ENCODE results near the gene SVIL.
"Not testable (repeated sequence)": the region's sequence is repeated elsewhere in the genome, so short reads cannot be mapped to it uniquely, and the experiment has no call there.

The SVIL gene

DNA sequence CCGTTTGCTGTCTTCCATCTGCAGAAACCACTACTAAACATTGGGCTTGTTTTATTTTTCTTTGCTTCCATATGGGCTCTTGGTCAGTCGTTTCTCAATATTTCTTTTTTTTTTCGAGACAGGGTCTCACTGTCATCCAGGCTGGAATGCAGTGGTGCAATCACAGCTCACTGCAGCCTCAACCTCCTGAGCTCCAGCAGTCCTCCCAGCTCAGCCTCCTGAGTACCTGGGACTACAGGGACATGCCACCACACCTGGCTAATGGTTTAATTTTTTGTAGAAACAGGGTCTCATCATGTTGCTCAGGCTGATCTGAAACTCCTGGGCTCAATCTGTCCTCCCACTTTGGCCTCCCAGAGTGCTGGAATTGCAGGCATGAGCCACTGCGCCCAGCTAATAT, 182.8 kb downstream of the SVIL start:
- no peak for DNase-seq (ENCODE audit: low read depth)

DNA sequence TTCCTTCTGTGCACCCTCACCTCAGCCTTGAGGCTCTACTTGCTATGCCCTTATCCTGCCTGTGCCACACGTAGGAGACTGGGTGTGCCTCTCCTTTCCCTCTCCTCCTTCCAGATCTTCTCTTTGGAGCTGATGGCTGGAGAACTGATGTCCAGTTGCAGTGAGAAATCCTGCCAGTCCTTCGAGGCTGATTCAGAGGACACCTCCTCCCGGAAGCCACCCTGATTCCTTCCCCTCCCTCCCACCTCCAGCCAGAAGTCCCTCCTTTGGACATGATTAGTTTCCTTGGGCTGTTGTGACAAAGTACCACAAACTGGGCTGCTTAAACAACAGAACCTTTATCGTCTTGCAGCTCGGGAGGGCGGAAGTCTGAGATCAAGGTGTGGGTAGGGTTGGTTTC, 184.4 kb downstream of the SVIL start:
- no peak for DNase-seq (ENCODE audit: low read depth)

DNA sequence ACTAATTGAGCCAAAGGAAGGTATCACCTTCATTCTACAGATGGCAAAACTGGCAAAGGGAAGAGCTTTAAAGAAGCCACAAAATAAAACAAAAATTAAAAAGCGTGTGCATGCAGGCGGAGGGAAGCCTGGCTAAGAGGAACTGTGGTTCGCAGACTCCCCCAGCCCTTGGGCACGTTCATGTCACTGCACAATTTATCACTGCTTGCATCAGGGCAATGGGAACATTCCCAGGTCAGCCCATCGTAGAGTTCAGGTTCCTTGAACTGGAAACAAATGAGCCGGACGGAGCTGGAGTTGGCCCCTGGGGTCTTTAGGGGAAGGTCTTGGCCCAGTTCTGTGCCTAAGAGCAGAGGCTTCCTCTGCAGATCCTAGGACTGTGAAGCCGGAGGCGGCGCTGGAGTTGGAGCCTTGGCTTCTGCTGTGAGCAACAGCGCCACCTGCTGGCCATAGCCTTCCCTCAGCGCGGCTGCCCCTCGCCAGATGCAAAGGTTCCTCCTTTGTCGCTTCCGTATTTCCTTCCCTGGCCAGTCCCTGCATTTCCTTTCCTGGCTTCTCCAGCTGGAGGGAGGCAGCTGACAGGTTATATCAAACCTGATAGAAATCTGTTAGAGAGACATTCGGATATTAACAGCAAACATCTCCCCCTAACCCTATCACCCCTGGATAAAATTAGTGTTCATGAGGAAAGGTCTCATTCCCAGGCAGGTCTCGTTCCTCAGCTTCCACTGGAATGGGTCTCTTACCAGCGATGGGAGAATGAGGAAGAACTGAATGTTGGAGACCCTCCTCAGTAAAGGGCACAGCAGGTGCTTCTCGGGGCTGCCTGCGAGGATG, 185.8 kb downstream of the SVIL start:
- DNase-seq (ENCODE audit: low read depth): peak; percentile 63

DNA sequence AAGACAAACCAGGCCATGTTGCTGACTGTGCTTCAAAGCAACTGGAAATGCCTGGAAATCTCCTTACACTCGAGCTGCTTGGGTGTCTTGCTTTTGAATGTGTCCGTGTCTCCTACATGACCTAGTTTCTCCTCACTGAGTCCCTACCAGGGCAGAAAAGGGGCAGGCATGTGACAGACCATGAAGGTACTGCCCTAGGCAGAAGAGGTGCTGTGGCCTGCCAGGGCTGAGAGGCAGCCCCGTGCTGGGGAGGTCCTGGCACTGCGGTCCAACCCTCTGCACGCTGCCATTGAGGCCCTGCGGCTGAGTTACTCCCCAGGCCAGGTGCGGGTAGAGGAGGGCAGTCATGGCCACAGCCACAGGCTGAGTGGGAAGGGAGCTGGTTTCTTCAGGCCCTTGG, 186.6 kb downstream of the SVIL start:
- no peak for DNase-seq (ENCODE audit: low read depth)

DNA sequence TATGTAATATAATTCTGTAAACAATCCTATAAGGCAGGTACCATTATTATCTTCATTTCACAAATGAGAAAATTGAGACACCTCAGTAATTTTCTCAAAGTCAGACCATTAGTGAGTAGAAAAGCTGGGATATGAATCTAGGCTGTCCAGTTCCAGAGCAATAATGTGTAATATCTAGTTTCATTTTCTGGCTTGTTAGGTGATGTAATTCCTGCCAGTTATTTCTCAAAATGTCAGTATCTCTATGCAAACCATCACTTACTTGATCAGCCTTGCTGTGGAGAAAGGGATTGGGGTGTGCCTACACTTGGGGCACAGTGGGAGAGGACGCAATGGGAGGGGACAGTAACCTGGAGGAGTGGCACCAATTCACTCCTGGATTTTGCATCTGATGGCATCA, 188.4 kb downstream of the SVIL start:
- DNase-seq (ENCODE audit: low read depth): peak; percentile 32

DNA sequence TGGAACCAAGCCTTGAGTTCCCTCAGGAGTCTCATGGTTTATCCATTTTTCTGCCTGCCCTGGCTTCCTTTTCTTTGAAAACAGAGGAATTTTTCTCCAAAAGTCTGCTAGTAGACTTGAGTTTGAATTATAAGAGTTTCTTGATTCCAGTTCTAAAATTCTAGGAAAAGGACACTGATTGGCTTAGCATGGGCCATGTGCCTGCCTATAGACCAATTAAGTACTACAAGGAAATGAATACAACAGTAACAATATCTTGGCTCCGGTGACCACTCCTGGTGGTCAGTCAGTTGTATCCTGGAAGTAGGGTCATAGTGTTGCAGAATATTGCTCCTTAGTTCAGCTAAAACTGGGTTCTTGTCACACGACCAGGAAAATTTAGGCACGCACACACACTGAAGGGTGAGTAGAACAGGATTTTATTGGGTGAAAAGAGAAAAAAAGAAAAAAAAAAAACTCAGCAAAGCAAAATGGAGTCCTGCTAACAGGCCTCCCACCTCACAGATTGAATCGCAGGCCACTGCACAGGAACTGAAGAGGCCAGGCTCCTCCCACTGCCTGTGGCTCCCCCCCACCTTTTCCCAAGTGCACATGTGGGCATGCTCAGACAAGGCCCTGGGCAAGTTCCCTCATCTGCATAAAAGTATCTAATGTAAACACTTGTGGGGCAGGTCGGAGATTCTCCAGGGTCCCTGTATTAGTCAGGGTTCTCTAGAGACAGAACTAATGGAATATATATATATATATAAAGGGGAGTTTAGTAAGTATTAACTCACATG, 190.8 kb downstream of the SVIL start:
- peak; percentile 20 for DNase-seq (ENCODE audit: low read depth)

DNA sequence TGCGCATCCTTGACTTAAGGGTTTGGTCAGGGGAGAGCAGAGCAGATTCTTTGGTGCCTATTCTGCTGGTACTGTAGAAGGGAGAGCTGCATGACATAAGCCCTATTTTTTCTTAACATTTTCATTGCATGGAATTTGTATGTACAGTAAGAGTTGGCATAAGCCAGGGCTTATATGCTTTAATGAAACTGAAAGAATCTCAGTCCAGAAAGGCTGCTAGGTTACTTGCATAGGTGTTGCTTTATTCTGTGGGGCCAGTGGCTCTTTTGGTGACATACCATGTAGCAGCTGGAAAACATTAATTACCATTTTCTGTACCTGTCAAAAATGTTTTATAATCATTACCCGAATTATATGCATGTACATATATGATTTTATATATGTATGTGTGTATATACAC, 193.8 kb downstream of the SVIL start:
- DNase-seq (ENCODE audit: low read depth): no peak

DNA sequence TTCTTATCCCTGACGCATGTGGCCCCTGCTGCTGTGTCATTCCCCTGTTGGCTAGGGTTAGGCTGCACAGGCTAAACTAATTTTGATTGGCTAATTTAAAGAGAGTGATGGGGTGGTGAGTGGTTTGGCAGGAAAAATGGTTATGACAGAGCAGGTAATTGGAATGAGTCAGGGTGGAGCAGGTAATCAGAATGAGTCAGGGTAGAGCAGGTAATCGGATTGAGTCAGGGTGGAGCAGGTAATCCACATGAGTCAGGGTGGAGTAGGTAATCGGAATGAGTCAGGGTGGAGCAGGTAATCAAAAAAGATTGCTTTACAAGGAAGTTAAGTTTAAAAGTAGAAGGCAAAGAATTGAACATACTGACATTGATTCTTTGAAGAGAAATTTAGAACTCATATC, 195.8 kb downstream of the SVIL start:
- DNase-seq (ENCODE audit: low read depth): not testable (repeated sequence)

DNA sequence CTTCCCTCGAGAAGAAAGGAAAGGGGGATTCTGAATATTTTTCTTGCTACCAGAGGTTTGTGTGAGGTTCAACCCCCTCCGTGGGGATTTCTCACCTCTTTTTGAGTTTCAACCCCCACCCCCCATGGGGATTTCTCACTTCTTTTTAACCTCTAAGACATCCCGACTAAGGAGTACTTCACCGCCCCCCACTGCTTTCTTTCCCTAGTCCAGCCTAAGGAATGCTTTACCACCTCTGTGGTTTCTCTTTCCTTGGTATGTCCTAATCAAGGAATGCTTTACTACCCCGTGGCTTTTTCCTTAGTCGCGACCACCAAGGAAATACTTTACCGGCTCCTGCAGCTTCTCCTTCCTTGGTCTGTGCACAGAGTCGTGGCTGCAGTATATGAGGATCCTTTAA, 196.5 kb downstream of the SVIL start:
- DNase-seq (ENCODE audit: low read depth): peak; percentile 16

DNA sequence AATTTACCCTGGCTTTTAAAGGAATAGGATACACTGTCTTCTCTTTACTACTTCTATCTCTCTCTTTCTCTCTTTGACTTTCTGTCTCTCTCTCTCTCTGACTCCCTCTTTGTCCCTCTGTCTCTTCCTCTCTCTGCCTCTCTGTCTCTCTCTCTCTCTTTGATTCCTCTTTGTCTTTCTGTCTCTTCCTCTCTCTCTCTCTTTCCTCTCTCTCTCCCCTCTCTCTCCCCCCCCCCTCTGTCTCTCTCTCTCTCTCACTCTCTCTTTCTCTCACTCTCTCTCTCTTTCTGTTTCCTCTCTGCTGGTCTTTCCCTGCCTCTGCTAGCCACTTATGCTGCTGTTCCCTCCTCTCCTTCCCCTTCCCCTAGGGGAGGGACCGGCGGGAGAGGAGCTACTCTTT, 196.9 kb downstream of the SVIL start:
- DNase-seq (ENCODE audit: low read depth): no peak

DNA sequence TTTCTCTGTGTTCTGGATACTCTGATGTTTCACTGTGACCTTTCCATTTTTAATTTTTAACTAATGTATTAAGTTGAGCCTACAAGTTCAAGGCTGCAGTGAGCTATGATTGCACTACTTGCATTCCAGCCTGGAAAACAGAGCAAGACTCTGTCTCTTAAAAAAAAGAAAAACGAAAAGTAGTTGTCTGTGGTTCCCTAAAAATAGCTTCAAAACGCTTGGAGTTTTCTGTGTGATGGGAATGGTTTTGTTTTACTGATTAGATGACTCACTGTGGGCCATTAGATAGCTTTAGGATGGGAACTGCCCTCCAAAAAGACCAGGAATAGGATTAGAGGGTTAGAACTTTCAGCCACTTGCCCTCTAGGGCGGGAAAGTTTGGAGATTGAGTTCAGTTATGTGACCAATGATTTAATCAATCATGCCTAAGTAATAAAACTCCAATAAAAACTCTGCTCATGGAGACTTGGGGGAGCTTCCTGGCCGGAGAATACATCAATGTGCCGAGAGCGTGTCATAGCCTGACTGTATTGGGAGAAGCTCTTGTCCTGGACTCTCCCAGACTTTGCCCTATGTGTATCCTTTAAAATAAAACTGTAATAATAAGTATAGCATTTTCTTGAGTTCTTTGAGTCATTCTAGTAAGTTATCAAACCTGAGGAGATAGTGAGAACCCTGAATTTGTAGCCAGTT, 198.8 kb downstream of the SVIL start:
- DNase-seq (ENCODE audit: low read depth): peak; percentile 87

DNA sequence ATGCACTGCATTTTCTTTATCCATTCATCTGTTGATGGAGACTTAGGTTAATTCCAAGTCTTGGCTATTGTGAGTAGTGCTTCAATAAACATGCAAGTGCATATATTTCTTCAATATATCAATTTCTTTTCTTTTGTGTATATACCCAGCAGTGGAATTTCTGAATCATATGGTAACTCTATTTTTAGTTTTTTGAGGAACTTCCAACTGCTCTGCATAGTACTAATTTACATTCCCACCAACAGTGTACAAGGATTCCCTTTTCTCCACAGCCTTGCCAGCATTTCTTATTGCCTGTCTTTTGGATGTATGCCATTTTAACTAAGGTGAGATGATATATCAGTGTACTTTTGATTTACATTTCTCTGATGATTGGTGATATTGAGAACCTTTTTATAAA, 200.7 kb downstream of the SVIL start:
- DNase-seq (ENCODE audit: low read depth): peak; percentile 43

DNA sequence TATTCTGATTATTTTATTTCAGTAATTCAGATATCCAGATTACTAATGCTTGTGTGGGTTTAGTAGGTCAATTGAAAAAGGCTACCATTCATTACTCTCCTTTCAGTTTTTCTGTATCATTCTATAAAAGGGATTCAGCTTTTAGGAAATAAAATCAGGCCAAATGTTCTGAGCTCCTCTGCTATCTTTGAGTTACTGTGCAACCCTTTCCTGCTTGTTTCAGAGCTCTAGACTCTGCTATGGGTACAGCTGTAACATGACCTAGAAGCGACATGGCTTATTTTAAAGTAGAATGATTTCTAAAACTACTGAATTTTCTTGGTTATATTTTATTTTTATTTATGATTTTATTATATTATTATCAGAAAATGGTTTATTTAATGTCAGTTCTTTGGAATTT, 203.1 kb downstream of the SVIL start:
- DNase-seq (ENCODE audit: low read depth): no peak

DNA sequence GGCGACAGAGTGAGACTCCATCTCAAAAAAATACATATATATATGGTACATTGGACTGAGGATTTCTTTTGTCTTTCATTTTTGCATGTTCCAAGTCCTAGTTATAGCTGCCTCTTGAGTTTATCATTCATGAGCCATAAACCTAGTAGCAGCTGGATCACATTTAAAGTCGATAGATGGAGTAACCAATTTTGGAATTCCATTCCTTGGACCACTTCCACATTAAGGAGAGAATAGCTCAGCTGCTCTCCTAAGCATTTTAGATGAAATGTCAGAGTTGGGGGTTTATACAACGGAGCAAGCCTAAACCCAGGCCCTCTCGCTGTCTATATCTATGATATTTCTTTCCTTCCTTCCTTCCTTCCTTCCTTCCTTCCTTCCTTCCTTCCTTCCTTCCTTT, 204.7 kb downstream of the SVIL start:
- peak; percentile 22 for DNase-seq (ENCODE audit: low read depth)

DNA sequence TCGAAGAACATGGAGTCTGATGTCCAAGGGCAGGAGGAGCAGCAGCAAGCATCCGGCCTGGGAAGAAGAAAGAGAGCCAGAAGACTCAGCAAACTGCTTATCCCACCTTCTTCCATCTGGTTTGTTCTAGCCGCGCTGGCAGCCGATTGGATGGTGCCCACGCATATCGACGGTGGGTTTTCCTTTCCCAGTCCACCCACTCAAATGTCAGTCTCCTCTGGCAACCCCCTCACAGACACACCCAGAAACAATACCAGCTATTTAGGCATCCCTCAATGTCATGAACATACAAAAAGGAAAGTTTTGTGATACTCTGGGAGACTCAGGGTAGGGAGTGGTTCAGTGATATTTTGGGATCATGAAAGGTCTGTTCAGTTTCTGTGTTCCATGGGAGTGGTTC, 206.3 kb downstream of the SVIL start:
- DNase-seq (ENCODE audit: low read depth): no peak

DNA sequence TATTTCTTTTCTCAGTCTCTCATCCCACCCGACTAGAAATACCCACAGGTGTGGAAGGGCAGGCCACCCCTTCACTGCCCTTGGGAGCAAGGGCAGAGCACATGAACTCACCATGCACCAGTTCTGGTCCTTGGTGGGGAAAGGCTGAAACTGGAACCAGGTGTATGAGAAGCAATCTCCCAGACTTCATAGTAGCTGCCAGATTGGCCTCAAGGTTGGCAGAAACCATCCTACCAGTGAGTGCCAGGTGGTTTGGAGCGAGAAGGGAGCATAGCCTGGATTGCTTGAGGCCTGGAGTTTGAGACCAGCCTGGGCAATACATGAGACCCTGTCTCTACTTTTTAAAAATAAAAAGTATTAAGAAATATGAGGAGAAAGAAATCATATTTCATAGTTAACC, 207.1 kb downstream of the SVIL start:
- DNase-seq (ENCODE audit: low read depth): no peak

DNA sequence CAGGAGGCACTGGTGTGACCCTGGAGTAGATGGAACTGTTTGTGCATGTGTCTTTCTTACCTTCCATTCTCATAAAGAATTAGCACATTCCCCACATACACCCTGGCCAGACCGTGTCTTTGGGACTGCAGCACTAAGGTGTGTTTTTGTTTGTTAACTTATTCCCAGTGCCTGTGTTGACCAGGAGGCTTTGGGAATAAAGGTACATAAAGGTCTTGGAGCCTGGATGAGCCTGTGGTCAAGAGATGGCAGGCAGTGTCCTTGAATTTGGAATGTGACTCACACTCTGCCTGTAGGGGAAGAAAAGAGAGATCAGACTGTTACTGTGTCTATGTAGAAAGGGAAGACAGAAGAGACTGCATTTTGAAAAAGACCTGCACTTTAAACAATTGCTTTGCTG, 208.4 kb downstream of the SVIL start:
- DNase-seq (ENCODE audit: low read depth): peak; percentile 21

DNA sequence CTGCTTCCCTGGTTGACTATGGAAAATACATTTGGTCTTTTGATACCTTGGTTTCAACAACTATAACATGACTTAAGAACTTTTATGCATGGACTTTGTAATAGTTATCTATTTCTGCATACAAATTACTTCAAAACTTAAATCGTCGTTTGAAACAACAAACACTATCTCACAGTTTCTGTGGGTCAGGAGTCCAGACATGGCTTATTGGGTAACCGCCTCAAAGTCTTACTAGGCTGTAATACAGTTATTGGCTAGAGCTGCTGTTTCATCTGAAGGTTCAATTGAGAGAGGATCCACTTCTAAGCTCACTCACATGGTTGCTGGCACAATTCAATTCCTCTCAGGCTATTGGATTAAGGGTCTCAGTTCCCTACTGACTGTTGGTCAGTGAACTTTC, 210.8 kb downstream of the SVIL start:
- DNase-seq (ENCODE audit: low read depth): no peak

DNA sequence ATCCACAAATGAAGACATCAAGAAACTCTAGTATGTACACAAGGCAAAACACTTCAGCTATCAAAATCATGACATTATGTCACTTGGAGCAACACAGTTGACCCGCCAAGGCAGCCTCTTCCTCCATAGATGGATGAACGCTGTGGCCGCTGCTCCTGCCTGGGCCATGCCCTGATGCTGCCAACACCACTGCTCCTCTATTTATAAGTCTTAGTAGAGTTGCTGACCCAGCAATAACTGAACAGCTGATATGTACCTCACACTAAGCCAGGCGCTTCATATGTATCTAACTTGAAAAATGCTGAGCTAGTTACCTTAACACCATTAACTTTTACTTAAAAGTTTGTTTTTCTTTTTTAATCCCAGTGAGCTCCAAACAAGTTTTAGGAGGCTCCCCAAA, 214.0 kb downstream of the SVIL start:
- no peak for DNase-seq (ENCODE audit: low read depth)

DNA sequence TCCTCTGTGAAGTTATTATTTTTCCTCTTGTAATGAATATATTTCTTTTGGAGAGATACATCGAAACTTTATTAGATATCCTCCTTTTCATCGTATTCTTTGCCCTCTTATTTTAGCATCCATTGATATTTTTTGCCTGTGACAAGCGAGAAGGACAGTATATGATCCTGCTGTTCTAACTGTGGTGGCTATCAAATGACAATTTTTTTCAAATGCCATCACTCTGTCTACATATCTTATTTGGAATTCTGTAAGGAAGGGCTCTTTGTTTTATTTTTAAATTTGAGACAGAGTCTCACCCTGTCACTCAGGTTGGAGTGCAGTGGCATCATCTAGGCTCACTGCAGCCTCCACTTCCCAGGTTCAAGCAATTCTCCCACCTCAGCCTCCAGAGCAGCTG, 217.4 kb downstream of the SVIL start:
- DNase-seq (ENCODE audit: low read depth): no peak

DNA sequence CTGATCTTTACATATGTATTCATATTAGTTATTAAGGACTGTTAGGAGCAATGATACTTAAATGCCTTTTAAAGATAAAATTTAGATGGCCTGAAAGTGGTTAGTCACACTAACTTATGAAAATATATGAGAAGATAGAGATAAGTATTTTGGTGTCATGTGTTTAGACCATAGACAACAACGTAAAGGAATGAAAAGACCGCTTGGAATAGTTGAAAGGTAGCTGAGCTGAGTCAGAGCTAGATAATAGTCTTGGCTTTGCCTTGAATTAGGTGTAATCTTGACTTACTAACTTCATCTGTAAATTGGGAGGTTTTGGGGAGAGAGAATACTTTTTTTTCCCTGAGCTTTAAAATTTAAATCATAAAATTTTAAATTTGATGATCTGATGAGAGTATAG, 218.9 kb downstream of the SVIL start:
- no peak for DNase-seq (ENCODE audit: low read depth)

DNA sequence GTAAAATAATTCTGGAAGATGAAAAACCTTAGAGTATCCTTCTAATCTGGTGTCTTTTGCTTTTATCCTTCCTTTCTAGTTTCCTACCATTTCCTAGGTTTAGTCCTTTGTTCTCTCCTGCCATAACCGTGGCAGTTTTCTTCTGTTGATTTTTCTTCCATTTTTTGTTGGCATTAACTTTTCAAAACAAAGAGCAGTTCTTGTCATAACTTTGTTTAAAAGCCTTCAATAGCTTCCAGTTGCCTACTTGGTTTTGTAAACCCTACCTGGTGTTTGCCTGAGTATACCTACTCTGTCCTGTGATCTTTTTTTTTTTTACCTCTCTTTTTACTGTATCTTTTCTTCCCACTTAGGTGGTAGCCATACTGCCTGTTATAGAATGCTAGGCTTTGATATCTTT, 220.3 kb downstream of the SVIL start:
- no peak for DNase-seq (ENCODE audit: low read depth)

DNA sequence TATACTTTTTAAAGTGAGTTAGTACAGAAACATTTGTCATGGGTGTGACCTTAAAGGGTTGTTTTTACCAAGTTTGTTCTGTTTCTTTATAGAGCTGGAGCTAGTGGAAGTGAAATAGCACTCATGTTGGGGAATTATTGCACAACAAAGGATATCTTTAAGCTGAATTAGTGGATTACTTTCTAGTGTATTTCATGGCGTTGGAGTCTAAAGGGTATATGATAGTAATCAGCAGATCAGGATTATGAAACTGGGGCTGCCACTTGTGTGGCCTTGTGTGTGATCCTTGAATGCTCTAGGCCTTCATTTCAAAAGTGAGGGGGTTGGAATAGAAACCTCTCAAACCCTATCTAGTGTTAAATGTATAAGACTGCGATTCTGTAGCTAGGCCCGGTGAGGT, 222.3 kb downstream of the SVIL start:
- DNase-seq (ENCODE audit: low read depth): peak; percentile 30
